NCI-H2227 (cell line): ENCODE results near the gene NF1.
"Not testable (repeated sequence)": the region's sequence is repeated elsewhere in the genome, so short reads cannot be mapped to it uniquely, and the experiment has no call there.

ENCODE experiments used
- DNase-seq: peaks from one replicate; lab custom pipeline; 2025; ENCODE audit not compliant: unreplicated experiment; lab: John Stamatoyannopoulos, UW

The NF1 gene

DNA sequence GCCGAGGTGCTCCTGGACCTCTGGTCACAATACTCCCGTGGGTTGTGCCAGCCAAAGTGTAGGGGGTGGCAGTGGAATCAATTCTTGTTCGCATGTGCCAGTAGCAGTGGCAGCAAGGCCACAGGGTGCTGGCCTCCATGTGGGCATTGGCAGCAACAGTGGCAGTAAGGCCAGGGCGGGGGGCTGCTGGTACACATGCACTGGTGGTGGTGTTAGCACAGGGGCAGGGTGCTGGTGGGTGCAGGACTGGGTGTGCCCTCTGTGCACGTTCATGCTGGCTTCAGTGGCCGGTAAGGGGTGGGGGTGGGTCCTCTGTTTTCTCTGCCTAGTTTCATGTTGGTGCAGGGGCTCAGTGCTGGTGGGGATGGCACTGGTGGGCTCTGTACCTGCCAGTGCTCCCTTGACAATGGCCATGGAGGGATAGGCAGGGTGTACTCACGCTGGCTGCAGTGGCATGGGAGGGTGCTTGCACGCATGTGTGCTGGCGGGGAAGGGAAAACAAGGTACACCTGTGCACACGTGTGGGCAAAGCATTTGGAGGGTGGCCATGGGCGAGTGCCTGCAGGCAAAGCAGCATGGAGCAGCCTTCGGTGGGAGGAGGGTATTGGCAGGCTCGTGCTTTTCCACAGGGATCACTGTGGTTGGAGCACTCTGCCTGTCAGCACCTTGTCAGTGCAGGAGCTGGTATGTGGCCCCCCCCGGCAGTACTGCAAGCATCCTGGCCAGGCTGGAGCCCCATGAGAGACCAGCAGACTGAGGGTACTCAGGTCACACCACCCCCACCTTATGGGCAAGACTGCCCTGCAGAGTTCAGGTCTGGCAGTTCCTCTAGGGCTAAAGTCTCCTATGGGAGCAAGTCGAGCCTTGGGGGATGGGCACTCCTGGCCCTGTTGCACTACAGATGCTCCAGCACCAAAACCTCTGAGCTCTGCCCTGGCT lies 35.8 kb downstream of the NF1 start:
- no peak for DNase-seq

DNA sequence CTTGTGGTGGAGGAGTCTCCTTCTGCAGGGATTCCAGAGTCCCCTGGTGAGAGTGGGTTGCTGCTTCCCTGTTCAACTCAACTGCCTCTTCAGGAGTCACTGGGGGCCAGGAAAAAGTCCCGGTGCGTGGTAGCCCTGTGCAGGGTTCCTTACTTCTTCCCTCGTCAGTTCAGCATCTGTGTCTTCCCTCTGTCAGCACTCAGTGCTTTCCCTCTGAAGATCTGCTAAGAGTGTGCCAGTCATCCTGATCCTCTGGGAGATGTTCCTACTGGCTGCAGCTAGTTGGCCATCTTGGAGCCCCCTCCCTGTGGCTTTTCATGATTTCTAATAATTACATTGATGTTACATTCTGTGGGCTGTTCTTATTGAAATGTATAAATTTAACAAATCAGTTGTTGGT lies 36.5 kb downstream of the NF1 start:
- no peak for DNase-seq

DNA sequence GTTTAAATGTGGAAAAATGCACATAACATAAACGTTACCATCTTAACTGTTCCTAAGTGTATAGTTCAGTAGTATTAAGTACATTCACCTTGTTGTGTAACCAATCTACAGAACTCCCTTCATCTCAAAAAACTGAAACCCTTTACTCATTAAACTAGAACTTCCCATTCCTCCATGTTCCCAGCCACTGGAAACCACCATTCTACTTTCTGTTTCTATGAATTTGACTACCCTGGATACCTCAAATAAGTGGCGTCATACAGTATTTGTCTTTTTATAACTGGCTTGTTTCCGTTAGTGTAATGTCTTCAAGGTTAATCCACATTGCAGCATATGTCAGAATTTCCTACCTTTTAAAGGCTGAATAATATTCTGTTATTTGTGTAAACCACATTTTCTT lies 38.2 kb downstream of the NF1 start:
- DNase-seq: no peak

DNA sequence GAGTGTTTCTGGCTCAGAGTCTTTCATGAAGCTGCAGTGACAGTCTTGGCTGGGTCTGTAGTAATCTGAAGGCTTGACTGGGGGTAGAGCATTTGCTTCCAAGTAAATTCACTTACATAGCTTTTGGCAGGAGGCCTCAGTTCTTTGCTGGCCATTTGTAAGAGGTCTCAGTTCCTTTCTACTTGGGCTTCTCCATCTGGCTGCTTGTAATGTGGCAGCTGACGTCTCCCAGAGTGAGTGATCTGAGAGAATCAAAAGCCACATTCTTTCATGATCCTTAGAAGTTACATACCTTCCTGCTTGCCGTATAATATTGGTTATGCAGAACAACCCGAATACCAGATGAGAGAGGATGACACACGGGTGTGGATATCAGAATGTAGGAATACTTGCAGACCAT lies 39.8 kb downstream of the NF1 start:
- no peak for DNase-seq

DNA sequence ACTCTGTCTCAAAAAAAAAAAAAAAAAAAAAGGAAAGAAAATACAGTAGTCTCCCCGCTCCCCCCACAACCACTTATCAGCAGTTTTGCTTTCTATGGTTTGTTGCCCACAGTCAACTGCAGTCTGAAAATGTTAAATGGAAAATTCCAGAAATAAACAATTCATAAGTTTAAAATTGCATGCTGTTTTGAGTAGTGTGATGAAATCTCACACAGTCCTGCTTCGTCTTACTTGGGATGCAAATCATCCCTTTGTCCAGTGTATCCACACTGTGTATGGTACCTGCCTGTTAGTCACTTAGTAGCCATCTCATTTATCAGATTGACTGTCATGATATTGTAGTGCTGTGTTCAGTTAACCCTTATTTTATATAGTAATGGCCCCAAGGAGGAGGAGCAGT lies 41.5 kb downstream of the NF1 start:
- DNase-seq: no peak

DNA sequence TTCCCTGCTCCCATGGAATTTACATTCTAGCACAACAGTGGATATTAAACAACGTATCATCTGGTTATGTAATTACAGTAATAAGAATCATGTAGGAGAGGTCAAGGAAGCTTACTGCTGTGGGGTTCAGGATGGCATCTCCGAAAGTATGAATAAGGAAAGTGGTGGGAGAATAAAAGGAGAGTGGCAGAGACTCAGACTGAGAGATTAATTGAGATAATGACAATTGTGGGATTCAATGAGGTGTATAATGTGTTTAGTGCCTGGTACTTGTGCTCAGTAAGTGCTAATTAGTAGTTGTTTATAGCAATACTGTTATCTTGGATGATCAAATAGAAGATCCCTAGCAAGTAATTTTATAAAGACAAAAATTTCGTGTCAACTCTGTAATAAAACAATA lies 45.3 kb downstream of the NF1 start:
- DNase-seq: no peak

DNA sequence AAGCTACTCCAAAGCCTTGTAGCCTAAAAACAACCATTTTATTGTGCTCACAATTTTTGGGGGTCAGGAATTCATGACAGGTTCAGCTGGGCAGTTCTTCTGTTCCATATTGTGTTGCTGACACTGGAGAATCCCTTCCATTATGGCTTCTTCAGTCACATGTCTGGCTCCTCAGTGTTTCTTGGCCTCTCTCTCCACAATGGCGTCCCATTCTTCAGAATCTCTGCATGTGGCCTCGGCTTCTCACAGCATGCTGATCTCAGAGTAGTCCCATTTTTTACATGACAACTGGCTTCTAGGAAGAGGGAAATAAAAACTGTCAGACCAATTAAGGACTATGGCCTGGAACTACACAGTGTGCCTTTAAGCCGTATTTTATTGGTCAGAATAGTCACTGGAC lies 49.7 kb downstream of the NF1 start:
- DNase-seq: no peak

DNA sequence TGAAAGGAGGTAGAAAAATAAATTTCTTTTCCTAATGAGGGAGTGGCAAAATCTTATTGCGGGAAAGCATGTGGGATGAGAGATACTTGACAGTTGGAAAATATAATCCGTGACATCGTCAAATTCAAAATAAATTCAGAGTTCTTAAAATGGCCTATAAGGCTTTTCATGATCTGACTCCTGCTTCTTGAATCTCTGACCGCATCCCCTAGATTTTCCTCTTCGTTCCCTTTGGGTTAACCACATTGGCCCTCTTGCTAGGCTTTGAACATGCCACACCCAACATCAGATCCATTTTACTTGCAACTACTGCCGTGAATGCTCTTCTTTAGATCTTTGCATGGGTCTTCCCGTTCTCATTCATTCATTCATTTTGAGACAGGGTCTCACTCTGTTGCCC lies 50.1 kb downstream of the NF1 start:
- DNase-seq: no peak

DNA sequence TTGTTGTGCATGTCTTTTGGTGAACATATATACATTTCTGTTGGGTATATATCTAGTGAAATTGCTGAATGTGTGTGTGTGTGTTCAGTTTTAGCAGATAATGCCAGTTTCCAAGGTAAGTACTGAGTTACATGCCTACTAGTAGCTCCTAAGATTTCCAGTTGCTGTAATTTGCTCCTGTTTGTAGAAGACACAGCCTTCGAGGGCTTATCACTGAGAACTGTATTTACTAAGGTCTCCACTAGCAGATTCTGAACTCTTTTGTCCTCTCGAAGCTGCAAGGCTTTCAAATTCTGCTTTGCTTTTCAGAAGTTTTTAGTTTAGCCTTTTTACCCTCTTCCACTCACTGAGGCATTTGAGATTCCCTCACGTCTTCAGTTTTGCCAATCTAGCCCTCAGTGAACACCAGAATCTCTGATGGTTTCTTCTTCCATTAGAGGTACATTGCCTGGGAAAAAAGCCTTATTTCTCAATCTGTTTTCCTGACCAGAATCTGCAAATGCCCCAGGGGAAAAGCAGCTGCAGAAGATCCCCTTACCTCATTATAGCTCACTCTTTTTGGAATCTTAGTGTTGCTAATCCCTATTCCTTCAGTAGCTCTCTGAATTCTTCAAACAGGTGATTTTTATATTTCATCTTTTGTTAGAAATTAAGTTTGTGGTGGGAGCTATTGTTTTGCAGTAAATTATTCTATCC lies 52.9 kb downstream of the NF1 start:
- DNase-seq: no peak

DNA sequence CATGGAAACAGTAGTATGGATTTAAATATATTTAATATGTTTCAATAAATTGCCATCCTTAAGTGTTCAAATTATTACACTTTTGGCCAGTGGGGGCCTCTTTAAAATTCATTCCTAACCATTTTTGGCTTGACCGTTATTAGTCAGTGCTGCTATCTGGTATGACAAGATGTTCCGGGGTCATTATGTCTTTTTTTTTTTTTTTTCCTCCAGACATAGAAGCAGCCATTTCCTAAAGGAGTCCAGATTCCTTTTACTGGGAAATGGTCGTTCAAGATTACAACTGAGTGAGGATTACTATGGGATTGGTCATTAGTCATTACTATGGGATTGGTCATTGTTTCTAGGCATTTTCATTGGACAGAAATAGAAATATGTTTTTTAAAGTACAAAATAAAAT lies 53.4 kb downstream of the NF1 start:
- DNase-seq: no peak

DNA sequence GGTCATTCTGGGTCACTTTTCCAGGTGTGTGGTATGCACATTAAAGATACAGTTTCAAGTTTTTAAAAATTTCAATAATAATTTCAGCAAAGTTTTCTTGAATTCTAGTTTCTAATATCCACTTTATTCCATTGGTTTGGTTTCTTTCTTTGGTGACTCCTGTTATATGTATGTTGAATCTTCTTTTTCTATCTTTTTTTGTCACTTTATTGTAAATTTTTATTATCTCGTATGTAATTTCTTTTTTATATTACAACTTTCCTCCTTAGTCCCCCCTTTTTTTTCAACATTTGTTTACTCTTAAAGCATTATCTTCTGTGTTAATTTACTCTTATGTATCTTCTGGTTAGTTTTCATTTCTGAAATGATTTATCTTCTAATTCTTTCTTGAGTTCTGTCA lies 57.5 kb downstream of the NF1 start:
- DNase-seq: no peak

DNA sequence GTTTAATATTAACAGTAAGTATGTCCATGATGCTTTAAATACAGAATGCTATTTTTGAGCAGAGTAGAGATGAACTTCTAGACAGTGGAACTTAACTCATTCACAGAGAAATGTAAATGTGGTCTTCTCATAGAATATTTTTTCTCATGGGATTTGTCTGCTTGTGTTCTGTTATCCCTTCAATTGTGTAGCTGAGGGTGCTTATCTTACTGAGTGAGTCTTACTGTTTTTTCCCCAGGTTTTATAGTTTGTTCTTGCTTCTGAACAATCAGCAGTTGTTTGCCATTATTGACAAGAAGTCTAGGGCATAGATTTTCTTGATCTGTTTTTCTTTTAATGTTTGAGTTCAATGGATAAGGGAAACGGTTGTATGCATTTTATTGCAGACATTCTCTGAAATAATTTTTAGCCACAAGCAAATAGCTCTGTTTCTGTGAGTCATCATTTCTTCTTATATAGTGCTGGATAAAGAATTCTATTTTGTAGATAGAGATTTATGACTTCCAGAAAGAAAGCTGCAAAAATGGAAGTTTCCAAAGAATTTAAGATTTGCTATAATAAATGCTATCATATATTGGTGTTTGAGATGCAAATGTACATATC lies 60.5 kb downstream of the NF1 start:
- no peak for DNase-seq

DNA sequence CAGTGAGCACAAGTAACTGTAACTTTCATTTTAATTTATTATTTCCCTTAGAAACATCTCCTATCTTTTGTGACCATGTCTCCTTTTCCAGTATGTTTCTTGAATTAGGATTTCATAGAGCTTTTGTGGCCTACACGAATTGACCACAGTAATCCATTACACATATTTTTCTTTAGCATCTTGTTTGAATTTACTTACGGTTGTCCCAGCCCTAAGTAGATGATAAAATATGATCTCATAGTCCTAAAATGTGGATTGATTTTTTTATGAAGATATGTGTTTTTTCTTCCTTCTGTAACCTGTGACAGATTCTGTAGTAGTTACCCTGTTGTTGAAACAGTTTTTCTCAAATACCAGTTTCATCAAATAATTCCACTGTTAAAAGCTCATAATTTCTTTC lies 61.5 kb downstream of the NF1 start:
- DNase-seq: no peak

DNA sequence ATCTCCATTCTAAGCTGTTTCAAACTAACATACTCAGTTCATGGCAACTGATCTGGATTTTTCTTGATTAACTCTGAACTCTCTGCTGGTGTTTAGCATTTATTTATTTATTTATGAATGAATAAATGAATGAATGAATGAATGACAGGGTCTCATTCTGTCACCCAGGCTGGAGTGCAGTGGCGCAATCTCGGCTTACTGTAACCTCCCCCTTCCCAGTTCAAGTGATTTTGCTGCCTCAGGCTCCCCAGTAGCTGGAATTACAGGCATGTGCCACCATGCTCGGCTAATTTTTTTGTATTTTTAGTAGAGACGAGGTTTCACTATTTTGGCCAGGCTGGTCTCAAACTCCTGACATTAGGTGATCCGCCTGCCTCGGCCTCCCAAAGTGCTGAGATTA lies 62.1 kb downstream of the NF1 start:
- DNase-seq: not testable (repeated sequence)

DNA sequence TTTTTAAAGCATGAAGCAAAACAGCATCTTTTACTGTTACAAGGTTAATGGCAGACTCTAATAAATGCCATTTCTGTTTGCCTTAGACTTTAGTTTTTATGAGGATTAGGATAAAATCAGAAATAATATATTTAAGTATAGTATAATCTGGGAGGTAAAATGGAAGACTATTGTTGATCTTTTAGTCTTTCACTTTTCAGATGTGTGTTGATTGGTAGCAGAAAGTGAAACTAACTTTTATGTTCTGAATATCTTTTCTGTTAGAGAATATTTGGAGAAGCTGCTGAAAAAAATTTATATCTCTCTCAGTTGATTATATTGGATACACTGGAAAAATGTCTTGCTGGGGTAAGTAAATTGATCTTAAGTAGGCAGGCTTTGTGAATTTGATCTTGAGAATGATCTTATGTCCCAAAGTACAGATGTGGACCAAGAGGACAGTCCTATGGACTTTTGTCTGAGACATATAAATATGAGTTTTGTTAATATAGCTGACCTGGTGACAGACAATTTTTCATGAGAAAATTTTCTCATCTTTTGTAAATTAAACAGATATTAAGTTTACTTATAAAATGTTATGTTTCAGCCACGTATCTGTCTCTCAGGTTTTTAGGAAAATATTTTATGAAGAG lies 64.1 kb downstream of the NF1 start:
- no peak for DNase-seq

DNA sequence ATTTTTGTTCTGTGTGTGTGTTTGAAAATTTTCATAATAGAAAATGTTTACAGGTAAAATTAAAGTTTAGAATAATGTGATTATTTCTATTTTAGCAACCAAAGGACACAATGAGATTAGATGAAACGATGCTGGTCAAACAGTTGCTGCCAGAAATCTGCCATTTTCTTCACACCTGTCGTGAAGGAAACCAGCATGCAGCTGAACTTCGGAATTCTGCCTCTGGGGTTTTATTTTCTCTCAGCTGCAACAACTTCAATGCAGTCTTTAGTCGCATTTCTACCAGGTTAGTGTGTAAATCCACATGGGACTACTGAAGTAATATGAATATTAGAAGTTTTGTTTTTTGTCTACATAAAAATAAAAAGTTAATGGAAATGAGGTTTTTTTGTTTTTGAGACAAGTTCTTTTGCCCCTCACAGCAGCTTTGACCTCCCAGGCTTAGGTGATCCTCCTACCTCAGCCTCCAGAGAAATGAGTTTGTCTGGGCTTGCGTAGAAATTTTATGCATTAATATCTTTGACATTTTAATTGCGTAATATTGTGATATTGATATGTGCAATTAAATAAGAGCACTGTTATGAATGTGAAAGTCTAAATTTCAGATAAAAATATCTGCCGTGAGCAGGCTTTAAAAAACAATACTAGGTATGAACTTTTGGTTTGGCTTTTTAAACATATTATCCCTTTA lies 68.5 kb downstream of the NF1 start:
- no peak for DNase-seq

DNA sequence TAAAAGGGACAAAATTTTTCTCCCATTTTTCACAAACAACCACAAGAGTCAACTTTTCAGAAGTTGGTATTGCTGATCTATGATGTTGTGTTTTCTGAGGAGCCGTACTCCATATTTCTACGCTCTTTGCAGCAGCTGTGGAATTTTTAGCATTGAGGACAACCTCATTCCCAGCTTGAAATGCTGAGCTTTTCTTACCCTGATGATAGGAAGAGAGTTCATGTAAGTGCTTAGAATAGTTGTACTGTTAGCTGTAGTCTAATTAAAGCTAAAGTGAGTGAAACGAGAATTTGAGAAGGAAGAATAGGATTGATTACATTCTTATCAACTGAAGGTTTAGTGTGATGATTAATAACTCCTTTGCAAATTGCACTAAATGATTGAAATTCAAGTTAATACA lies 72.3 kb downstream of the NF1 start:
- DNase-seq: no peak

DNA sequence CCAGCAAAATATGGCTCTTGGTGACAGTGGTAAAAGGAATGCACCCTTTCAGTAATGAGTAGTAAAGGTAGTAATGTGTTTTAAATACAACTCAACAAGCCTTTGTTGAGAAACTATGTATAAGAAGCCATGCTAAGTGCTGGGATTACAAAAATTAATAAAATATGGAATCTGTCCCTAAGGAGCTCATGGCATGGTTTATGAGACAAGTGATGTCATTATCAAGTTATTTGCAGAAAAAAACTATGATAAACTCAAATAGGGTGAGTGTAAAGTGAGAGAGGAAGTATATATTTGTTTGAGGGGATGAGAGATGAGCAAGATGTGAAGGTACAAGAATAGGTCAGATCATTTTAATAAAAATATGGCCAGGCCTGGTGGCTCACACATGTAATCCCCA lies 76.9 kb downstream of the NF1 start:
- no peak for DNase-seq

DNA sequence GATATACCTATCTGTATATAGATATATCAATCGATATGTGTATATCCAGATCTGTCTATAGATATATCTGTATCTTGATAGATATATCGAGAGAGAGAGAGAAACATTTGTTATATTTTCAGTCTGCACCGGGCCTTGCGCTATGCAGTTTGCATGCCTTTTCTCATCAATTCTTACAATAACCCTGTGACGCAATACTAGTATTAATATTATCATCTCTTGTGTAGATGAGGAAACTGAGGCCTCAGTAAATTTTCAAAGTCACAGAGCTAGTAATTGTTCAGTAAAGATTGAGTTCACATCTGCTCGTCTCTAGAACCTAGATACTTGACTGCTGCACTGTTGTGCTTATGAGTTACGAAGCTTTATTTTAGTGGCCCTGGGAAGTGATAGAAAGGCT lies 77.6 kb downstream of the NF1 start:
- DNase-seq: no peak

DNA sequence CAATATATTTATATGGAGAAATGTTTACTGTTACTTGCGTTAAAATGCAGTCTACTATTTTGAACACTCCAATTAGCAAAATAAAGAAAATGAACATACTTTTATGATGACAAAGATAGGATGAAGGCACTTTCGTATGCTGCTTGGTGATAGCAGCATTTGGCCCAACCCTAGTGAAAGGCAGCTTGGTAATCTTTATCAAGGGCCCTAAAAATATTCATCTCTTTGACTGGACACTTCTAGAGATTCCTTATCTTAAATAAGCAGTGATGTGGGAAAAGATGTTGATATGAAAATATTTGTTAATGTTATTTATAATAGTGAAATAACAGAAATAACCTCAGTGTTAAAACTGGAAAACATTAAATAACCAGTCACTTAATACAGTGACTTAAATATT lies 79.4 kb downstream of the NF1 start:
- no peak for DNase-seq

DNA sequence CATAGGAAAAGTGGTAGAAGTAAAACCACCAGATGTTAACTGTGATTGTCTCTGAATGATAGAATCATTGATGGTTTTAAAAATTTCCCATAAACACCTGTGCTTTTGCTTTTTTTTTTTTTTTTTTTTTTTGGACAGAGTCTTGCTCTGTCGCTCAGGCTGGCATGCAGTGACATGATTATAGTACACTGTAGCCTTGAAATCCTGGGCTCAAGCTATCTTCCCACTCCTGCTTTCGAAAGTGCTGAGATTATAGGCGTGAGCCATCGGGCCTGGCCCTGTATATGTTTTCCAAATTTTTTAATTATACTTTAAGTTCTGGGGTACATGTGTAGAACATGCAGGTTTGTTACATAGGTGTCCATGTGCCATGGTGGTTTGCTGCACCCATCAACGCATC lies 80.5 kb downstream of the NF1 start:
- no peak for DNase-seq
